Pulmonary artery endothelial cell (primary cell): ENCODE data around the gene KNG1. TPM values are rescaled to one million over a fixed set of nuclear protein-coding genes. Genes with fewer than 3 reads are reported as not detected.
"Not testable (repeated sequence)": the region's sequence is repeated elsewhere in the genome, so short reads cannot be mapped to it uniquely, and the experiment has no call there.

Experiments
- DNase-seq: peaks from one replicate; pipeline ENCODE4 v3.0.0-alpha.2; 2011; ENCODE audit warnings: low read depth, low spot score
- total RNA-seq: library from RNA; depleted of rRNA; stranded (reverse); fragments of >200 nt; gene quantifications from 2 replicates; pipeline ENCODE4 v1.2.3, GENCODE V29; 2014

Gene KNG1
- total RNA-seq, 1 donor from 2014 or later = not detected

DNA sequence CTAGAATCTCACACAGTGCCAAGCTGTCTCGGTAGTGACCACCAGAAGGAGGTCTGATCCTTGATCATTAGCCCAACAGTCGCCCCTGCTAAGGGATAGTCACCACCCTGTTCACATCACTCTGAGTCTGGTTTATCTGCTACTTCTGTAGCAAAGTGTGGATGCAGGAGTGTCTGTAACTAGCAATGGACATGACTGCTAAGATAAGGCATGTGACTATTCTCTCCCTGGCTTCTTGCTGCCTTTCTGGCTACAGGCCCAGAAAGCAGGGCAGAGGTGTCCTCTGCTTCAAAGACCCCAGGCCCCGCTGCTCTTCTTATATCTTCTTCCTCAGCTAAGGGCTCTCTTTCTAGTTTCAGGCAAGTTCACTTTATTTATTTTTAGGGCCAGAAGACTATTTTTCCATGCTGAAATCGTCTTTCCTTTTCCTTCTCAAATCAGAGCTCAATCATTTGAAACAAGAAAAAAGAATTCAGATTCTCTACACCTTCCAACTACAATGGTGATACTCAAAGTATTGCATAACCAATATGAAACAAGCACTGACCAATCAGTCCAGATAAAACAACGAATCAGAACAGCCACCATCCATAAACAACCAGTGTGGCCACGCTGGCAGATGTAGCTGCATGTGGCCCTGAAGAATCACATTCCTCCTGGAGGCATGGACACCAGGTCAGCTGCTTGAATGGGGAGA lies 8.0 kb upstream of the KNG1 start:
- no peak for DNase-seq

GRCh38 chr3:186710694-186711093 lies 6.5 kb upstream of the KNG1 start:
- DNase-seq = not testable (repeated sequence)

DNA sequence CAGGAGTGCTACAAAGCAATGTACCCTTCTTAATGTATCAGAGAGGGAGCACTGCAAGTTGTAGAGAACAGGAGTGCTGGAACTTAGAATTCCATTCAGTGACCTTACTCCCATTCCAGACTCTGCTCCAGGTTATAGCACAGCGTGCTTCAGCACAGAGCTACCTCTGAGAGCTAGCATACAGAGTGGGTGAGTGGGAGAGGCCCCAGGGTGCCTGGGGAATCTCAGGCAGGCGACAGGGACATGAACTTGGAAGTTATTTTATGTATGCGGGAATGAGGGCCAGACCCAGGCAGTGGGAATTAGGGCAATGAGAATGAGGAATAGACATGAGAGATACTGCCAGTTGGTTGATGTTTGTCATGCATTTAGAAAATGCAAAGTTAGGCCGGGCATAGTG lies 3.7 kb upstream of the KNG1 start:
- no peak for DNase-seq

DNA sequence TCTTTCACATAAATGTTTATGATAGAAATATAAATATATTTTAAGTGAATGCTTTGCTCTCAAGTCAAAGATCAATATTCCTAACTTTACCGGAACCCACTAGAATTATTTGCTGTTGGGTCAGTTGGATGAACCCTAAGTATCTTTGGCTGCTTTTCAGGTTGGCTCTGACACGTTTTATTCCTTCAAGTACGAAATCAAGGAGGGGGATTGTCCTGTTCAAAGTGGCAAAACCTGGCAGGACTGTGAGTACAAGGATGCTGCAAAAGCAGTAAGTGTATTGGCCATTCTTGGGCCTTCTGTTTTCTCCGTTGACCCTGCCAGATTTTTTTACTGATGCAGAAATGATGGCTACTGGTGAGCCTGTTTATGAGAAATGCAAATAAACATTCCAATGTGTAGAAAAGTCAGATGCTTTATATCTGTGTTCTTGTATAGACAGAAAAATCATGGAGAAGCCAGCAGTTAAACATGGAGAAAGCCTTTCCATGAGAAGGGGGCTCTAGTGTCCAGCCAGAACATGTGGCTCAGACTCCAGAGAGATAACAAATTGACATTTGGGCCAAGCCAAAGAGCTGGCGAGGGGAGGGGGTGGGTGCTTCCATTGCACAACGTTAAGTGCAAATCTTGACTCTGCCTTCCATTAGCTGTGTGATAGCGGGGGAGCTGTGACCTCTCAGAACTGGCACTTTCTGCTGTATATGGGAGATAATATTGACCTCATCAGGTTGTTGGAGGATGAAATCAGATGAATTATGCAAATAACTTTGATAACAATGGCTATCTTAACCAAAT lies 3.0 kb downstream of the KNG1 start:
- DNase-seq = no peak

DNA sequence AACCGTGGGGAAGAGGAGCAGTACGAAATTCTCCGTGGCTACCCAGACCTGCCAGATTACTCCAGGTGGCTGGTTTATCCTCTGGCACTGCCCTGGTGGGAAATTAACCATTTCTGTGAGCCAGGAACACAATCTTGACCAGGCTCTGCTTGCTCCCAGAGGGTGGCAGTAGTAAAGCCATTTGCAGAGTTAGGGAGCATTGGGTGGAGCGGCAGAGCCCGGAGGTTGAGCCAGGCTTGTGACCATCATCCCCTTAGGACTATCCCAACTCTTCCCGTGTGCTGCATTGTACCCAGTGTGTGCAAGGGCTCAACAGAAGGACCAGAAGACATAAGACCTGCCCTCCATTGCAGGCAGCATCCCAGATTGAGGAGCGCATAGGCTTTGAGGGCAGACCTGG lies 5.3 kb downstream of the KNG1 start:
- no peak for DNase-seq

GRCh38 chr3:186724911-186725310 lies 7.8 kb downstream of the KNG1 start:
- no peak for DNase-seq

DNA sequence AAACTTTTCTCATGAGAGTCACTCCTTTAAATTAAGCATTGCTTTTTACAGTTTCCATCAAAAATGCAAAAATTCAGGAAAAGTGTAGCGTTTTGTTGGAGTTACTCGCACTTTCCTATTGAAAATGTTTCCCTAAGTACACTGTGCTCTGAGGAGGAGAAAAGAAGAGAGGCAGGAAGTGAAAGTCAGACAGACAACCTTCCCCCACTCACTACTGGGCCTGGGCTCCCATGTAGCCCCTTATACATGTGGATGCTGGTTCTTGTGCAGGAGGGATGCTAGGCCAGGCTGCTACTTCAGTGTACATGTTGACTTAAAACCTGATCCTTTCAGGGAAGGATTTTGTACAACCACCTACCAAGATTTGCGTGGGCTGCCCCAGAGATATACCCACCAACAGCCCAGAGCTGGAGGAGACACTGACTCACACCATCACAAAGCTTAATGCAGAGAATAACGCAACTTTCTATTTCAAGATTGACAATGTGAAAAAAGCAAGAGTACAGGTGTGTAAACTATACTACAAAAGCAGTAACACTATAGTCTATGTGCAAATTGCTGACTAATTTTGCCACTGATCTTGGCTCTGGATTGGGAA lies 15.1 kb downstream of the KNG1 start:
- DNase-seq = no peak

DNA sequence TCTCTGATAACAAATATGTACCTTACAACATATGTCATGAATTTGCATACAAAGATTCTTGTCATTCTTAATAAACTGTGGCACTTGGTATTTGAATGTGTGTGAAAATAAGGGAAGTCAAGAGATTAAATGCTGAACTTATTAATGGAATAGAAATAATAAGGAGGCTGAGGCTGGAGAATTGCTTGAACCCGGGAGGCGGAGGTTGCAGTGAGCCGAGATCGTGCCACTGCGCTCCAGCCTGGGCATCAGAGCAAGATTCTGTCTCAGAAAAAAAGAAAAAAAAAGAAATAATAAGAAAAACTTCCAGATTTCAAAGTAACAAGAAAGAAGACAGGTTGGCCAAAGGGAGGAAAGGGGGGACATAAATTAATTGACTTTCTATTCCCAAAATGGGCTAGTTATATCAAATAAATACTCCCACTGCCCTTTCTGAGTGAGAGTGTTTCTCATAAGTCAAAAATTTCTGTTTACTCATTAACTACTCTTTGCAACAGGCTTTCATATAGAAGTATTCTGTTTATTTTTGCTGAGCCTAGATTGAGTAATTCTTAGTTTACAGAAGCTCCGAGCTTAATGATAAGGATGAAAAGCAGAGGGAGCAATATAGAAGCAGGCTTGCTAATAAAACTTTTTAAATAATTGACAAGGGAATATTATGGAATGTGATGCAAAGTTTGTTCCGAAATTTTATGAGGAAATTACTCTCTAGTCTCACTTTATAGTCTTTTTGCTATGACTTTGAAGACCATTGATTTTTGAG lies 25.6 kb downstream of the KNG1 start:
- no peak for DNase-seq

DNA sequence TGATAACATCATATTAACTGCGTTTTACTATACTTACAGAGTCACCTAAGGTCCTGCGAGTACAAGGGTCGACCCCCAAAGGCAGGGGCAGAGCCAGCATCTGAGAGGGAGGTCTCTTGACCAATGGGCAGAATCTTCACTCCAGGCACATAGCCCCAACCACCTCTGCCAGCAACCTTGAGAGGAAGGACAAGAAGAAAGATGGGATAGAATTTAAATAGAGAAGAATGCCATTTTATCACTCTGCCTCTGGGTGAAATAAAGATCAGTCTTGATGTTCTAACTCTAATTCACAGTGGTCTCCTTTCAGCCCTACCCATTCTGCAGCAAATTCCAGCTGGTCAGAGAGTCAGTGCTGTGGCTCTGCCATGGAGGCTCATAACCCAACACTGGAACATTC lies 26.5 kb downstream of the KNG1 start:
- no peak for DNase-seq

GRCh38 chr3:186746008-186746407 lies 28.8 kb downstream of the KNG1 start:
- peak; percentile 60 for DNase-seq

- DNase-seq = no peak
Observed at GRCh38 chr3:186750316-186750715, 33.2 kb downstream of the KNG1 start.

DNA sequence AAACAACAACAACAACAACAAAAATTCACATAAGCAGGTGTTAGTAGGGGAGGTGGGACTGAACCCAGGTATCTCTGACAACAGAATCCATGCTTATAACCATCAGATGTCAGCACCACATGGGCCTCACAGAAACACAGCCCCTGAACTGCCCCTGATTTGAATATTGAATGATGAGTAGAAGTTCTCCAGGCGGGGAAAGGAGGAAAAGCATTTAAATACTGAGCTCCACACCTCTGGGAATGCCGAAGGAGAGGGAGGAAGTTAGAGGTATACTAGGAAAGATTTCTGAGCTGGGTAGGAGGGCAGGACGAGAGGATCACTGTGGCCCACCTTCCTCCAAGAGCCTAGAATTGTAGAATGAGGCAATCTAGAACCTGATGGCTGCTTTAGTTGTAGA lies 34.3 kb downstream of the KNG1 start:
- DNase-seq = no peak

GRCh38 chr3:186754006-186754405 lies 36.8 kb downstream of the KNG1 start:
- no peak for DNase-seq

DNA sequence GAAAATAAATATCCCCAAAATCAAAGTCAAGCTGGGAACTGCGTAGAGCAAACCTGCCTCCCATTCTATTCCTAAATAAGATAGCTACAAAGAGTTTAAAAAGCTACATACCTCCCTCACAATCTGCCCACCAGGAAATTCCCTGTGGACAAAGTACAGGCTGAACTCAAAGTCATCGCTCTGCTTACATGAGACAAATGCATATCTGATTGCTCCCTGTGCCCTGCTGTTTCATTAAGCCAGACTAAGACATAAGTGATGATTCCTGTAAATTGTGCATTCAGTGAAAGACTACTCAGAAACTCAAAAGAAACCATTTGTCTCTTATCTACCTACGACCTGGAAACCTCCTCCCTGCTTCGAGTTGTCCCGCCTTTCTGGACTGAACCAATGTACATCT lies 37.7 kb downstream of the KNG1 start:
- DNase-seq = no peak

DNA sequence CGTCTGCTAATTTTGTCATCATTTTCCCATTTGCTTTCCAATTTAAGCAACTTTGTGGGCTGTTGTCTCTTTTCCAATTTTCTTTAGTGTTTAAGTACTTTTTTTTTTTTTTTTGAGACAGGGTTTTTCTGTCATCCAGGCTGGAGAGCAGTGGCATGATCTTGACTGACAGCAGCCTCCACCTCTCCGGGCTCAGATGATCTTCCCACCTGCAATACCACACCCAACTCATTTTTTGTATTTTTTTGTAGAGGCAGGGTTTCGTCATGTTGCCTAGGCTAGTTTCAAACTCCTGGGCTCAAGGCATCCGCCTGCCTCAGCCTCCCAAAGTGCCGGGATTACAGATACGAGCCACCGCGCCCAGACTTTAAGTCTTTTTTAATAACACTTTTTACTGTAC lies 40.1 kb downstream of the KNG1 start:
- no peak for DNase-seq

DNA sequence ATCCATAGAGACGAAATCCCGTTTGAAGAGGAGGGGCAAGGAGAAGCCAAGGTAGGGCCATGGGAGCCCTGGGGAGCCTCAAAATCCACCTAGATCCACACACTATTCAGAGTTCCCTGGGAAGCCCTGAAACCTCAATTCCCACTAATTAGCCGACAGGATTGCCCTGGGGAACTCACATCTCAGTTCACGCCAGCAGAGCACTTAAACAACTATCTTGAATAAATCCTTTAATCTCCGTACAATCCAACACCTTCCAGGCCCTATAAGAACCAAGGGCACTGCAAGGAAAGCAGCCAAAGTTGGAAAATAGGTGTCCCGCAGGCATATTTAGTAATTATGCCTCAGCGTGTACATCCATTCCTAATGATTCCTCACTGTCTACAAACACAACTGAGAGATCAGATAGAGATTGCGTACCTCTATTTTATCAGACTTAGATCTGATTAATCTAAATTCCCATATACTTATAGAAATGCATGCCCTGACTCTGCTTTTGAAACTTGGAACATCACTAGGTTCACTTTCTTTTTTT lies 40.6 kb downstream of the KNG1 start:
- DNase-seq = no peak

- DNase-seq = no peak
Observed at GRCh38 chr3:186759231-186759930, 42.2 kb downstream of the KNG1 start.

GRCh38 chr3:186760141-186760833 lies 43.1 kb downstream of the KNG1 start:
- DNase-seq = no peak

GRCh38 chr3:186760897-186761447 lies 43.8 kb downstream of the KNG1 start:
- DNase-seq = no peak

DNA sequence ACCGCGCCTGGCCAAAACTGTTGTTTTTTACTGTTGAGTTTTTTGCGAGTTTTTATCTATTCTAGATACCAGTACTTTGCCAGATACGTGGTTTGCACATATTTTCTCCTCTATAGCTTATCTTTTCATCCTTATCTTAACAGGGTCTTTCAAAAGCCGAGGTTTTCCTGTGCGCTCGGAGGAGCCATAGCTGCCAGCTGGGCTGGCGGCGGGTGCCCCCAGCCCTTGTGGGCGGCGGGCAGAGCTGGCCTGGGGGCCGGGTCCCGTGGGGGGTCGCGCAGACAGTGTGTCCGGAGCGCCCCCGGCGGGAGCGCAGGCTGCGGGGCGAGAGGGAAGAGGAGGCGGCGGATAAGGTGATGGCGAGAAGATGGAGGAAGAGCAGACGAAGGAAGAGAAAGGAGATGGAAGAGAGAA lies 55.1 kb downstream of the KNG1 start:
- DNase-seq = no peak
